Lung (tissue), 12 donors: ENCODE results near the gene RYK. TPM values are rescaled to one million over a fixed set of nuclear protein-coding genes. Genes with fewer than 3 reads are reported as not detected.

ENCODE experiments used
- ATAC-seq: fragments of 200-7000 bp; cut with Tn5 transposase; one replicate; pipeline ENCODE4 v1.9.1; 2020; ENCODE audit warnings: moderate number of reproducible peaks; ENCODE audit not compliant: insufficient read depth, low FRiP score
- DNase-seq, 3 donors: peaks; one replicate each; pipeline ENCODE4 v3.0.0-alpha.2; 2013 to 2017
- H3K27ac ChIP-seq, 2 donors: one replicate each; pipeline ENCODE4 v1.5.1; 2013; ENCODE audit warnings: mild to moderate bottlenecking in 2 of 2, moderate library complexity in 2 of 2, control low read depth in 1 of 2, inconsistent platforms in 1 of 2, low read depth in 1 of 2, low read length in 1 of 2
- H3K27me3 ChIP-seq, 3 donors: one replicate each; pipeline ENCODE4 v1.5.1; 2013; ENCODE audit warnings: low read length in 2 of 3; ENCODE audit not compliant: control insufficient read depth in 3 of 3, insufficient read depth in 3 of 3
- H3K36me3 ChIP-seq, 4 donors: one replicate each; pipeline ENCODE4 v1.5.1; 2013; ENCODE audit warnings: low read length in 4 of 4, mild to moderate bottlenecking in 1 of 4, moderate library complexity in 1 of 4; ENCODE audit not compliant: control insufficient read depth in 4 of 4, insufficient read depth in 4 of 4
- H3K4me1 ChIP-seq, 5 donors: one replicate each; pipeline ENCODE4 v1.5.1; 2013; ENCODE audit warnings: low read length in 5 of 5, mild to moderate bottlenecking in 2 of 5, moderate library complexity in 1 of 5; ENCODE audit not compliant: control insufficient read depth in 5 of 5, insufficient read depth in 5 of 5
- H3K4me3 ChIP-seq: one replicate; pipeline ENCODE4 v1.5.1; 2013; ENCODE audit warnings: mild to moderate bottlenecking, control low read depth, moderate library complexity
- H3K9ac ChIP-seq, 2 donors: one replicate each; pipeline ENCODE4 v1.5.1; 2013; ENCODE audit warnings: low read length in 2 of 2, control low read depth in 1 of 2; ENCODE audit not compliant: insufficient read depth in 1 of 2
- H3K9me3 ChIP-seq, 4 donors: one replicate each; pipeline ENCODE4 v1.5.1; 2013; ENCODE audit warnings: low read length in 3 of 4, mild to moderate bottlenecking in 1 of 4, moderate library complexity in 1 of 4; ENCODE audit not compliant: control insufficient read depth in 4 of 4, insufficient read depth in 3 of 4
- CTCF ChIP-seq: IDR thresholded peaks from 2 replicates; pipeline ENCODE4 v1.5.1; 2012; ENCODE audit warnings: mild to moderate bottlenecking; ENCODE audit errors: control extremely low read depth, extremely low read depth
- WGBS, 2 donors: extraction: QIAGEN DNeasy Blood & Tissue Kit; methylation state at CpG; one replicate each; pipeline ENCODE4 v1.1.7; 2013; 5-methylcytosine and 5-hydroxymethylcytosine counted together
- polyA plus RNA-seq, 2 donors: library from polyadenylated mRNA; stranded (reverse); fragments of 200-250 nt; gene quantifications; one replicate each; pipeline ENCODE4 v1.2.1, GENCODE V29; 2013
- total RNA-seq, 2 donors: library from RNA; depleted of rRNA in 1 of 2; stranded (reverse); fragments of >200 nt in 1 of 2; gene quantifications; one replicate each; pipeline ENCODE4 v1.2.1, GENCODE V29; 2014 to 2021
- donor health status: control.
- donor health status: control.
- donor health status: Bipolar disorder and iron deficiency.
- donor health status: healthy.
- donor health status: DM: yes; HTN: yes; CAD: no.

RYK gene
- total and polyA plus RNA-seq, 4 donors: 22.1 to 132 (median 29.0) TPM

GRCh38 chr3:134258761-134259347 lies 8.2 kb upstream of the RYK start:
- Histone ChIP-seq H3K9ac (no peak overlapping the region), H3K9me3 (no peaks in the 10 kb centered on the region), H3K4me1 (no peaks in the 10 kb centered on the region), H3K27me3 (no peaks in the 10 kb centered on the region), H3K36me3 (no peaks in the 10 kb centered on the region), H3K27ac (no peak overlapping the region), H3K4me3 (no peak overlapping the region)
- TF ChIP-seq CTCF: no peak
- 87 to 89% methylated on average over 4 of the region's 4 CpGs for WGBS, 2 donors
- no peak for DNase-seq
- no peak for ATAC-seq

- Histone ChIP-seq H3K27me3 (no peaks in the 10 kb centered on the region), H3K36me3 (no peaks in the 10 kb centered on the region), H3K9me3 (peaks cover 0 to 2% (median 0%) of the 10 kb centered on the region in 4 donors), H3K27ac (no peak overlapping the region), H3K4me1 (peaks cover 1 to 9% (median 5%) of the 10 kb centered on the region in 5 donors), H3K4me3 (no peak overlapping the region), H3K9ac (no peak overlapping the region)
- ATAC-seq (no peak), DNase-seq (no peak)
- no peak for TF ChIP-seq CTCF
Measured at GRCh38 chr3:134255404-134255803, 4.7 kb upstream of the RYK start.

GRCh38 chr3:134253475-134254226 lies 3.0 kb upstream of the RYK start:
- WGBS, 2 donors: 81 to 86% methylated on average over 1 of the region's 1 CpG
- no peak for TF ChIP-seq CTCF

More at GRCh38 chr3:134253475-134254226, 3.0 kb upstream of the RYK start:
- Histone ChIP-seq H3K27me3 (no peaks in the 10 kb centered on the region), H3K9ac (no peak overlapping the region), H3K36me3 (no peaks in the 10 kb centered on the region), H3K27ac (no peak overlapping the region), H3K4me3 (no peak overlapping the region), H3K4me1 (peaks cover 1 to 16% (median 7%) of the 10 kb centered on the region in 5 donors), H3K9me3 (peaks cover 0 to 2% (median 0%) of the 10 kb centered on the region in 4 donors)
- DNase-seq: no peak
- no peak for ATAC-seq
